Adrenal gland (tissue), 5 donors: ENCODE results near the gene BBS5.

Source experiments
- POLR2A ChIP-seq, 2 donors: fragments of 450-650 bp; IDR thresholded peaks; one replicate each; pipeline ENCODE4 v1.6.1; 2017; ENCODE audit warnings: antibody characterized with exemption in 2 of 2, mild to moderate bottlenecking in 2 of 2, moderate library complexity in 1 of 2
- TF ChIP-seq, protein P1 (sequence below), 6 experiments: fragments of 450-650 bp in 4 of 6; fragments of 200-600 bp in 2 of 6; sonication (generic) in 1 of 6; IDR thresholded peaks; 1 replicate in 5 of 6; 2 replicates in 1 of 6; pipeline versions ENCODE4 v1.5.1 to v1.8.0; 2016 to 2021; ENCODE audit warnings: antibody characterized with exemption in 6 of 6, mild to moderate bottlenecking in 2 of 6, moderate library complexity in 1 of 6
- donor health status: DM: no; HTN: no; CAD: no.

DNA sequence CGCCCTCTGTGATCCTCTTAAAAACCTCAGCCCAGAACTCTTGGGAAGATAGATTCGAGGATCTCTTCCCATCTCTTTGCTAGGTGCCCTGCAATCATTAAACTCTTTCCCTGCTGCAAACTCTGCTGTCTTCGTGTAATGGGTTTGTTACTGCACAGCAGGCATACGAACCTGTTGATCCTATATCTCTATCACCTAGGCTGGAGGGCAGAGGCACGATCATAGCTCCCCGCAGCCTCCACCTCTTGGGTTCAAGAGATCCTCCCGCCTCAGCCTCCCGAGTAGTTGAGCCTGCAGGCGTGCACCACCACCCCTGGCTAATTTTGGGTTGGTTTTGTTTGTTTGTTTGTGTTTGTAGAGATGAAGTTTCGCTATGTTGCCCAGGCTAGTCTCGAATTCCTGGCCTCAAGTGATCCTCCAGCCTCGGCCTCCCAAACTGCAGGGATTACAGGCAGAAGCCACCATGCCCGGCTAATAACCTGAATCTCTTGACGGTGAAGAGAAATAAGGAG is 493 bp upstream of the BBS5 start:
- TF ChIP-seq, protein P1, sequence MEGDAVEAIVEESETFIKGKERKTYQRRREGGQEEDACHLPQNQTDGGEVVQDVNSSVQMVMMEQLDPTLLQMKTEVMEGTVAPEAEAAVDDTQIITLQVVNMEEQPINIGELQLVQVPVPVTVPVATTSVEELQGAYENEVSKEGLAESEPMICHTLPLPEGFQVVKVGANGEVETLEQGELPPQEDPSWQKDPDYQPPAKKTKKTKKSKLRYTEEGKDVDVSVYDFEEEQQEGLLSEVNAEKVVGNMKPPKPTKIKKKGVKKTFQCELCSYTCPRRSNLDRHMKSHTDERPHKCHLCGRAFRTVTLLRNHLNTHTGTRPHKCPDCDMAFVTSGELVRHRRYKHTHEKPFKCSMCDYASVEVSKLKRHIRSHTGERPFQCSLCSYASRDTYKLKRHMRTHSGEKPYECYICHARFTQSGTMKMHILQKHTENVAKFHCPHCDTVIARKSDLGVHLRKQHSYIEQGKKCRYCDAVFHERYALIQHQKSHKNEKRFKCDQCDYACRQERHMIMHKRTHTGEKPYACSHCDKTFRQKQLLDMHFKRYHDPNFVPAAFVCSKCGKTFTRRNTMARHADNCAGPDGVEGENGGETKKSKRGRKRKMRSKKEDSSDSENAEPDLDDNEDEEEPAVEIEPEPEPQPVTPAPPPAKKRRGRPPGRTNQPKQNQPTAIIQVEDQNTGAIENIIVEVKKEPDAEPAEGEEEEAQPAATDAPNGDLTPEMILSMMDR (IDR thresholded peaks at IDR 0.05): no peak
- no peak for TF ChIP-seq POLR2A (IDR thresholded peaks at IDR 0.05)
